Dendritic cell treated with granulocyte-macrophage colony-stimulating factor and Interleukin-4, amounts not matched to agents 40 ng/mL and 50 ng/mL, for 4 days (primary cell): Measurements from ENCODE around the gene OR52I2.

ENCODE experiments used
- H3K27ac Mint-ChIP-seq: one replicate; pipeline ENCODE4 v1.8.0; 2022; ENCODE audit warnings: mild to moderate bottlenecking, mixed read lengths
- H3K27me3 Mint-ChIP-seq: one replicate; pipeline ENCODE4 v1.8.0; 2022; ENCODE audit warnings: mild to moderate bottlenecking, mixed read lengths
- H3K36me3 Mint-ChIP-seq: one replicate; pipeline ENCODE4 v1.8.0; 2022; ENCODE audit warnings: low read depth, mixed read lengths
- H3K4me1 Mint-ChIP-seq: one replicate; pipeline ENCODE4 v1.8.0; 2022; ENCODE audit warnings: low read depth, mixed read lengths
- H3K4me3 Mint-ChIP-seq: one replicate; pipeline ENCODE4 v1.8.0; 2022; ENCODE audit warnings: mild to moderate bottlenecking, moderate library complexity, mixed read lengths
- H3K9me3 Mint-ChIP-seq: one replicate; pipeline ENCODE4 v1.8.0; 2022; ENCODE audit warnings: mixed read lengths
- intact Hi-C: fragments of 100-400 bp; cut with micrococcal nuclease; formaldehyde crosslinking; loops from one replicate; pipeline ENCODE4 v1.15.0; 2022

OR52I2 gene

GRCh38 chr11:4581443-4581842, at the start of gene OR52I2:
OR52I2 (plus strand) TSS chr11:4581743.
- no peaks in the 10 kb centered on the region for H3K36me3 Mint-ChIP-seq
- H3K27me3 Mint-ChIP-seq, result peaks cover 39% of the 10 kb centered on the region
- H3K9me3 Mint-ChIP-seq, result no peaks in the 10 kb centered on the region
- intact Hi-C loops, result no loop called here
- H3K27ac Mint-ChIP-seq, result no peak within 1 kb of the TSS
- no peaks in the 10 kb centered on the region for H3K4me1 Mint-ChIP-seq
- no peak within 1 kb of the TSS for H3K4me3 Mint-ChIP-seq

- intact Hi-C loops, result loop anchor here (1.0 to 2.0 kb wide), 2 partner anchors 45 to 352 kb away; no protein-coding TSS in a partner anchor
- Mint-ChIP-seq H3K9me3 (no peaks in the 10 kb centered on the region), H3K27me3 (peaks cover 15% of the 10 kb centered on the region), H3K27ac (no peak overlapping the region), H3K4me1 (no peaks in the 10 kb centered on the region), H3K4me3 (no peak overlapping the region), H3K36me3 (no peaks in the 10 kb centered on the region)
Measured at GRCh38 chr11:4539603-4540219, 41.8 kb upstream of the OR52I2 start.

- Mint-ChIP-seq H3K4me1 (no peaks in the 10 kb centered on the region), H3K27me3 (peaks cover 17% of the 10 kb centered on the region), H3K9me3 (no peaks in the 10 kb centered on the region), H3K36me3 (no peaks in the 10 kb centered on the region), H3K4me3 (no peak overlapping the region), H3K27ac (no peak overlapping the region)
- intact Hi-C loops, result no loop called here
Measured at GRCh38 chr11:4541071-4541470, 40.5 kb upstream of the OR52I2 start.

- H3K4me1 Mint-ChIP-seq, result no peaks in the 10 kb centered on the region
- no peak overlapping the region for H3K27ac Mint-ChIP-seq
- H3K9me3 Mint-ChIP-seq, result no peaks in the 10 kb centered on the region
- intact Hi-C loops, result no loop called here
- no peak overlapping the region for H3K4me3 Mint-ChIP-seq
- peaks cover 12% of the 10 kb centered on the region for H3K27me3 Mint-ChIP-seq
- H3K36me3 Mint-ChIP-seq, result no peaks in the 10 kb centered on the region
Measured at GRCh38 chr11:4543561-4543960, 38.0 kb upstream of the OR52I2 start.

GRCh38 chr11:4544891-4545290, 36.7 kb upstream of the OR52I2 start, which contains the start of gene OR52M1:
OR52M1 (plus strand) TSS chr11:4545191; CDS start chr11:4545191, 0 bp downstream.
- H3K36me3 Mint-ChIP-seq, result no peaks in the 10 kb centered on the region
- no peaks in the 10 kb centered on the region for H3K4me1 Mint-ChIP-seq
- H3K27ac Mint-ChIP-seq, result no peak within 1 kb of the TSS
- H3K4me3 Mint-ChIP-seq, result no peak within 1 kb of the TSS
- no peaks in the 10 kb centered on the region for H3K9me3 Mint-ChIP-seq
- intact Hi-C loops, result no loop called here
- H3K27me3 Mint-ChIP-seq, result peaks cover 9% of the 10 kb centered on the region

GRCh38 chr11:4546878-4547277, 34.7 kb upstream of the OR52I2 start:
- no peaks in the 10 kb centered on the region for H3K36me3 Mint-ChIP-seq
- intact Hi-C loops, result no loop called here
- H3K4me1 Mint-ChIP-seq, result no peaks in the 10 kb centered on the region
- H3K9me3 Mint-ChIP-seq, result no peaks in the 10 kb centered on the region
- no peak overlapping the region for H3K4me3 Mint-ChIP-seq
- H3K27ac Mint-ChIP-seq, result no peak overlapping the region
- peaks cover 7% of the 10 kb centered on the region for H3K27me3 Mint-ChIP-seq

GRCh38 chr11:4547416-4547815, 34.1 kb upstream of the OR52I2 start:
- Mint-ChIP-seq H3K4me1 (no peaks in the 10 kb centered on the region), H3K4me3 (no peak overlapping the region), H3K27me3 (peaks cover 8% of the 10 kb centered on the region), H3K36me3 (no peaks in the 10 kb centered on the region), H3K9me3 (no peaks in the 10 kb centered on the region), H3K27ac (no peak overlapping the region)
- intact Hi-C loops, result no loop called here

- Mint-ChIP-seq H3K4me3 (no peak overlapping the region), H3K9me3 (no peaks in the 10 kb centered on the region), H3K27ac (no peak overlapping the region), H3K4me1 (no peaks in the 10 kb centered on the region), H3K27me3 (peaks cover 3% of the 10 kb centered on the region), H3K36me3 (no peaks in the 10 kb centered on the region)
- intact Hi-C loops, result no loop called here
Measured at GRCh38 chr11:4551346-4551979, 30.1 kb upstream of the OR52I2 start.

- H3K4me3 Mint-ChIP-seq, result no peak overlapping the region
- H3K4me1 Mint-ChIP-seq, result no peaks in the 10 kb centered on the region
- H3K36me3 Mint-ChIP-seq, result no peaks in the 10 kb centered on the region
- intact Hi-C loops, result no loop called here
- H3K27me3 Mint-ChIP-seq, result peaks cover 16% of the 10 kb centered on the region
- H3K9me3 Mint-ChIP-seq, result peaks cover 8% of the 10 kb centered on the region
- no peak overlapping the region for H3K27ac Mint-ChIP-seq
Measured at GRCh38 chr11:4559527-4560440, 21.8 kb upstream of the OR52I2 start.

GRCh38 chr11:4560467-4560866, 21.1 kb upstream of the OR52I2 start:
- Mint-ChIP-seq H3K36me3 (no peaks in the 10 kb centered on the region), H3K9me3 (peaks cover 8% of the 10 kb centered on the region), H3K4me3 (no peak overlapping the region), H3K27me3 (peaks cover 16% of the 10 kb centered on the region), H3K4me1 (no peaks in the 10 kb centered on the region), H3K27ac (no peak overlapping the region)
- intact Hi-C loops, result no loop called here

GRCh38 chr11:4565371-4565770, 16.2 kb upstream of the OR52I2 start:
- H3K27ac Mint-ChIP-seq, result no peak overlapping the region
- no peaks in the 10 kb centered on the region for H3K36me3 Mint-ChIP-seq
- intact Hi-C loops, result no loop called here
- H3K27me3 Mint-ChIP-seq, result peaks cover 20% of the 10 kb centered on the region
- no peak overlapping the region for H3K4me3 Mint-ChIP-seq
- H3K4me1 Mint-ChIP-seq, result no peaks in the 10 kb centered on the region
- peaks cover 8% of the 10 kb centered on the region for H3K9me3 Mint-ChIP-seq

- Mint-ChIP-seq H3K27me3 (peaks cover 21% of the 10 kb centered on the region), H3K4me3 (no peak overlapping the region), H3K4me1 (no peaks in the 10 kb centered on the region), H3K27ac (no peak overlapping the region), H3K36me3 (no peaks in the 10 kb centered on the region), H3K9me3 (peaks cover 2% of the 10 kb centered on the region)
- intact Hi-C loops, result no loop called here
Measured at GRCh38 chr11:4569075-4569474, 12.5 kb upstream of the OR52I2 start.

GRCh38 chr11:4576880-4577279, 4.7 kb upstream of the OR52I2 start:
- Mint-ChIP-seq H3K4me1 (no peaks in the 10 kb centered on the region), H3K36me3 (no peaks in the 10 kb centered on the region), H3K4me3 (no peak overlapping the region), H3K27me3 (peaks cover 57% of the 10 kb centered on the region), H3K9me3 (no peaks in the 10 kb centered on the region), H3K27ac (no peak overlapping the region)
- intact Hi-C loops, result no loop called here

GRCh38 chr11:4577761-4578160, 3.8 kb upstream of the OR52I2 start:
- H3K36me3 Mint-ChIP-seq, result no peaks in the 10 kb centered on the region
- H3K9me3 Mint-ChIP-seq, result no peaks in the 10 kb centered on the region
- H3K27ac Mint-ChIP-seq, result no peak overlapping the region
- no peak overlapping the region for H3K4me3 Mint-ChIP-seq
- peaks cover 55% of the 10 kb centered on the region for H3K27me3 Mint-ChIP-seq
- H3K4me1 Mint-ChIP-seq, result no peaks in the 10 kb centered on the region
- intact Hi-C loops, result no loop called here
